ENCODE data around the gene RAPGEF3. TPM values are rescaled to one million over a fixed set of nuclear protein-coding genes. Genes with fewer than 3 reads are reported as not detected.

The RAPGEF3 gene
- total and polyA plus RNA-seq, 2 of the 13 experiments (the other 11 are each of a cell fraction or from before 2014, with no cell fraction given): 0.07 TPM

DNA sequence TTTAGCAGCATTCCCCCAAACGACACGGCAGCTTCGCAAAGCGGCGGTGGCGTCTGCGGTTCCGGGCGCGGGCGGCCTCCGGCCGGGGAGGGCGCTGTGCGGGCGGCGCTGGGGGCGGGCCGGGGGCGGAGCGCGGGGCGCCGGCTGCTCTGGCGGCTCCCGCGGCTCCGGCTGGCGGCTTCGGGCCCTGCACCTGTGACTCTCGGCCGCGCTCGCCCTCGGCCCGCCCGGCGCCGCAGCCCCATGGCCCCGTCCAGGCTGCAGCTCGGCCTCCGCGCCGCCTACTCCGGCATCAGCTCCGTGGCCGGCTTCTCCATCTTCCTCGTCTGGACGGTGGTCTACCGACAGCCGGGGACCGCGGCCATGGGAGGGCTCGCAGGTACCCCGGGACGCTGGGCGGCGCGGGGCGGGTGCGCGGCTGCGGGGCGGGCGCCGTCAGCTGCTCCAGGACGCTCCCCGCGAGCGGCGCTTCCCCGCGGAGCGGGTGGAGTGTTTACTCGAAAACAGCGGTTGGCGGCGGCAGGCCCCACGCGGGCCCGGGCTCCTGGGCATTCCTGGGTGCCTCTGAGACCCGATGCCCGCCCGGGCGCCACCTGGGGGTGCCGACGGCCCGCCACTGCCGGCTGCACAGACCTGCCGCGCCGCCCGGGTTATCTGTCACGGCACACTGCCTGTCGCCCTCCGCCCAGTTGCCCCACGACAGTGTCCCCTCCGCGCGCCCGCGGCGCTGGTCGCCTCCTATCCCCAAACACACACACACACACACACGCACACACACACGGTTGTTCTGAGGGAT, 14.6 kb upstream of the RAPGEF3 start, which contains the start of gene SLC48A1 (continued):
- TF ChIP-seq, protein P1, sequence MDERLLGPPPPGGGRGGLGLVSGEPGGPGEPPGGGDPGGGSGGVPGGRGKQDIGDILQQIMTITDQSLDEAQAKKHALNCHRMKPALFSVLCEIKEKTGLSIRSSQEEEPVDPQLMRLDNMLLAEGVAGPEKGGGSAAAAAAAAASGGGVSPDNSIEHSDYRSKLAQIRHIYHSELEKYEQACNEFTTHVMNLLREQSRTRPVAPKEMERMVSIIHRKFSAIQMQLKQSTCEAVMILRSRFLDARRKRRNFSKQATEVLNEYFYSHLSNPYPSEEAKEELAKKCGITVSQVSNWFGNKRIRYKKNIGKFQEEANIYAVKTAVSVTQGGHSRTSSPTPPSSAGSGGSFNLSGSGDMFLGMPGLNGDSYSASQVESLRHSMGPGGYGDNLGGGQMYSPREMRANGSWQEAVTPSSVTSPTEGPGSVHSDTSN (CRISPR knock-in tag; IDR thresholded peaks at IDR 0.05): no peak
- TF ChIP-seq ZBTB21 (CRISPR knock-in tag; IDR thresholded peaks at IDR 0.05): no peak
- no peak for TF ChIP-seq ZFP62 (CRISPR knock-in tag; IDR thresholded peaks at IDR 0.05)
- TF ChIP-seq, protein P2, sequence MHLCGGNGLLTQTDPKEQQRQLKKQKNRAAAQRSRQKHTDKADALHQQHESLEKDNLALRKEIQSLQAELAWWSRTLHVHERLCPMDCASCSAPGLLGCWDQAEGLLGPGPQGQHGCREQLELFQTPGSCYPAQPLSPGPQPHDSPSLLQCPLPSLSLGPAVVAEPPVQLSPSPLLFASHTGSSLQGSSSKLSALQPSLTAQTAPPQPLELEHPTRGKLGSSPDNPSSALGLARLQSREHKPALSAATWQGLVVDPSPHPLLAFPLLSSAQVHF (CRISPR knock-in tag; IDR thresholded peaks at IDR 0.05): no peak
- TF ChIP-seq, protein P3, sequence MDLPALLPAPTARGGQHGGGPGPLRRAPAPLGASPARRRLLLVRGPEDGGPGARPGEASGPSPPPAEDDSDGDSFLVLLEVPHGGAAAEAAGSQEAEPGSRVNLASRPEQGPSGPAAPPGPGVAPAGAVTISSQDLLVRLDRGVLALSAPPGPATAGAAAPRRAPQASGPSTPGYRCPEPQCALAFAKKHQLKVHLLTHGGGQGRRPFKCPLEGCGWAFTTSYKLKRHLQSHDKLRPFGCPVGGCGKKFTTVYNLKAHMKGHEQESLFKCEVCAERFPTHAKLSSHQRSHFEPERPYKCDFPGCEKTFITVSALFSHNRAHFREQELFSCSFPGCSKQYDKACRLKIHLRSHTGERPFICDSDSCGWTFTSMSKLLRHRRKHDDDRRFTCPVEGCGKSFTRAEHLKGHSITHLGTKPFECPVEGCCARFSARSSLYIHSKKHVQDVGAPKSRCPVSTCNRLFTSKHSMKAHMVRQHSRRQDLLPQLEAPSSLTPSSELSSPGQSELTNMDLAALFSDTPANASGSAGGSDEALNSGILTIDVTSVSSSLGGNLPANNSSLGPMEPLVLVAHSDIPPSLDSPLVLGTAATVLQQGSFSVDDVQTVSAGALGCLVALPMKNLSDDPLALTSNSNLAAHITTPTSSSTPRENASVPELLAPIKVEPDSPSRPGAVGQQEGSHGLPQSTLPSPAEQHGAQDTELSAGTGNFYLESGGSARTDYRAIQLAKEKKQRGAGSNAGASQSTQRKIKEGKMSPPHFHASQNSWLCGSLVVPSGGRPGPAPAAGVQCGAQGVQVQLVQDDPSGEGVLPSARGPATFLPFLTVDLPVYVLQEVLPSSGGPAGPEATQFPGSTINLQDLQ (CRISPR knock-in tag; IDR thresholded peaks at IDR 0.05): no peak
- TF ChIP-seq SMAD3 (CRISPR knock-in tag; IDR thresholded peaks at IDR 0.05): no peak
- TF ChIP-seq SNRNP70 (IDR thresholded peaks at IDR 0.05; ENCODE audit: low read depth, low read length): no peak
- TF ChIP-seq, protein P4, sequence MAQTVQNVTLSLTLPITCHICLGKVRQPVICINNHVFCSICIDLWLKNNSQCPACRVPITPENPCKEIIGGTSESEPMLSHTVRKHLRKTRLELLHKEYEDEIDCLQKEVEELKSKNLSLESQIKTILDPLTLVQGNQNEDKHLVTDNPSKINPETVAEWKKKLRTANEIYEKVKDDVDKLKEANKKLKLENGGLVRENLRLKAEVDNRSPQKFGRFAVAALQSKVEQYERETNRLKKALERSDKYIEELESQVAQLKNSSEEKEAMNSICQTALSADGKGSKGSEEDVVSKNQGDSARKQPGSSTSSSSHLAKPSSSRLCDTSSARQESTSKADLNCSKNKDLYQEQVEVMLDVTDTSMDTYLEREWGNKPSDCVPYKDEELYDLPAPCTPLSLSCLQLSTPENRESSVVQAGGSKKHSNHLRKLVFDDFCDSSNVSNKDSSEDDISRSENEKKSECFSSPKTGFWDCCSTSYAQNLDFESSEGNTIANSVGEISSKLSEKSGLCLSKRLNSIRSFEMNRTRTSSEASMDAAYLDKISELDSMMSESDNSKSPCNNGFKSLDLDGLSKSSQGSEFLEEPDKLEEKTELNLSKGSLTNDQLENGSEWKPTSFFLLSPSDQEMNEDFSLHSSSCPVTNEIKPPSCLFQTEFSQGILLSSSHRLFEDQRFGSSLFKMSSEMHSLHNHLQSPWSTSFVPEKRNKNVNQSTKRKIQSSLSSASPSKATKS (CRISPR knock-in tag; IDR thresholded peaks at IDR 0.05): no peak
- TF ChIP-seq ETV5 (CRISPR knock-in tag; IDR thresholded peaks at IDR 0.05; ENCODE audit: borderline replicate concordance): peak; percentile 46; the same call in 1 of the 2 replicates
- TF ChIP-seq HDAC1 (CRISPR knock-in tag; IDR thresholded peaks at IDR 0.05): no peak
- TF ChIP-seq ZEB1 (IDR thresholded peaks at IDR 0.05; ENCODE audit: insufficient replicate concordance, low read depth): no peak
- no peak for TF ChIP-seq SRF (IDR thresholded peaks at IDR 0.05; ENCODE audit: low read depth, low read length)
- TF ChIP-seq, protein P5, sequence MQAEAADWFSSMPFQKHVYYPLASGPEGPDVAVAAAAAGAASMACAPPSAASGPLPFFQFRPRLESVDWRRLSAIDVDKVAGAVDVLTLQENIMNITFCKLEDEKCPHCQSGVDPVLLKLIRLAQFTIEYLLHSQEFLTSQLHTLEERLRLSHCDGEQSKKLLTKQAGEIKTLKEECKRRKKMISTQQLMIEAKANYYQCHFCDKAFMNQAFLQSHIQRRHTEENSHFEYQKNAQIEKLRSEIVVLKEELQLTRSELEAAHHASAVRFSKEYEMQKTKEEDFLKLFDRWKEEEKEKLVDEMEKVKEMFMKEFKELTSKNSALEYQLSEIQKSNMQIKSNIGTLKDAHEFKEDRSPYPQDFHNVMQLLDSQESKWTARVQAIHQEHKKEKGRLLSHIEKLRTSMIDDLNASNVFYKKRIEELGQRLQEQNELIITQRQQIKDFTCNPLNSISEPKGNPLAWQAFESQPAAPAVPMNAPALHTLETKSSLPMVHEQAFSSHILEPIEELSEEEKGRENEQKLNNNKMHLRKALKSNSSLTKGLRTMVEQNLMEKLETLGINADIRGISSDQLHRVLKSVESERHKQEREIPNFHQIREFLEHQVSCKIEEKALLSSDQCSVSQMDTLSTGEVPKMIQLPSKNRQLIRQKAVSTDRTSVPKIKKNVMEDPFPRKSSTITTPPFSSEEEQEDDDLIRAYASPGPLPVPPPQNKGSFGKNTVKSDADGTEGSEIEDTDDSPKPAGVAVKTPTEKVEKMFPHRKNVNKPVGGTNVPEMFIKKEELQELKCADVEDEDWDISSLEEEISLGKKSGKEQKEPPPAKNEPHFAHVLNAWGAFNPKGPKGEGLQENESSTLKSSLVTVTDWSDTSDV (CRISPR knock-in tag; IDR thresholded peaks at IDR 0.05): no peak
- TF ChIP-seq, protein P6, sequence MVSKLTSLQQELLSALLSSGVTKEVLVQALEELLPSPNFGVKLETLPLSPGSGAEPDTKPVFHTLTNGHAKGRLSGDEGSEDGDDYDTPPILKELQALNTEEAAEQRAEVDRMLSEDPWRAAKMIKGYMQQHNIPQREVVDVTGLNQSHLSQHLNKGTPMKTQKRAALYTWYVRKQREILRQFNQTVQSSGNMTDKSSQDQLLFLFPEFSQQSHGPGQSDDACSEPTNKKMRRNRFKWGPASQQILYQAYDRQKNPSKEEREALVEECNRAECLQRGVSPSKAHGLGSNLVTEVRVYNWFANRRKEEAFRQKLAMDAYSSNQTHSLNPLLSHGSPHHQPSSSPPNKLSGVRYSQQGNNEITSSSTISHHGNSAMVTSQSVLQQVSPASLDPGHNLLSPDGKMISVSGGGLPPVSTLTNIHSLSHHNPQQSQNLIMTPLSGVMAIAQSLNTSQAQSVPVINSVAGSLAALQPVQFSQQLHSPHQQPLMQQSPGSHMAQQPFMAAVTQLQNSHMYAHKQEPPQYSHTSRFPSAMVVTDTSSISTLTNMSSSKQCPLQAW (CRISPR knock-in tag; IDR thresholded peaks at IDR 0.05): no peak
- no peak for TF ChIP-seq ZBTB3 (CRISPR knock-in tag; IDR thresholded peaks at IDR 0.05; ENCODE audit: borderline replicate concordance, low read depth)
- TF ChIP-seq MLLT10 (CRISPR knock-in tag; IDR thresholded peaks at IDR 0.05): no peak
- TF ChIP-seq TGIF2 (CRISPR knock-in tag; IDR thresholded peaks at IDR 0.05): no peak
- TF ChIP-seq RAD21 (CRISPR knock-in tag; IDR thresholded peaks at IDR 0.05): 0 out of 2 replicates have a peak, but pooled peaks have one; percentile 22
